Neuron (in vitro differentiated cells): ENCODE results near the gene TEX13B.

Source experiments
- H2AFZ ChIP-seq: one replicate; pipeline ENCODE4 v1.6.1; 2013; ENCODE audit warnings: low read depth, mild to moderate bottlenecking, inconsistent platforms, low read length, moderate library complexity
- H3K27me3 ChIP-seq: one replicate; pipeline ENCODE4 v1.6.1; 2013; ENCODE audit warnings: low read length; ENCODE audit not compliant: insufficient read depth
- H3K36me3 ChIP-seq: one replicate; pipeline ENCODE4 v1.6.1; 2013; ENCODE audit warnings: low read length; ENCODE audit not compliant: insufficient read depth
- H3K4me1 ChIP-seq: one replicate; pipeline ENCODE4 v1.6.1; 2013; ENCODE audit warnings: low read length; ENCODE audit not compliant: insufficient read depth
- H3K4me3 ChIP-seq: 2 replicates; pipeline ENCODE4 v1.5.1; 2013; ENCODE audit warnings: mild to moderate bottlenecking, low read length, moderate library complexity
- H3K9me3 ChIP-seq: one replicate; pipeline ENCODE4 v1.6.1; 2013; ENCODE audit warnings: low read length

TEX13B gene, protein sequence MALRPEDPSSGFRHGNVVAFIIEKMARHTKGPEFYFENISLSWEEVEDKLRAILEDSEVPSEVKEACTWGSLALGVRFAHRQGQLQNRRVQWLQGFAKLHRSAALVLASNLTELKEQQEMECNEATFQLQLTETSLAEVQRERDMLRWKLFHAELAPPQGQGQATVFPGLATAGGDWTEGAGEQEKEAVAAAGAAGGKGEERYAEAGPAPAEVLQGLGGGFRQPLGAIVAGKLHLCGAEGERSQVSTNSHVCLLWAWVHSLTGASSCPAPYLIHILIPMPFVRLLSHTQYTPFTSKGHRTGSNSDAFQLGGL

DNA sequence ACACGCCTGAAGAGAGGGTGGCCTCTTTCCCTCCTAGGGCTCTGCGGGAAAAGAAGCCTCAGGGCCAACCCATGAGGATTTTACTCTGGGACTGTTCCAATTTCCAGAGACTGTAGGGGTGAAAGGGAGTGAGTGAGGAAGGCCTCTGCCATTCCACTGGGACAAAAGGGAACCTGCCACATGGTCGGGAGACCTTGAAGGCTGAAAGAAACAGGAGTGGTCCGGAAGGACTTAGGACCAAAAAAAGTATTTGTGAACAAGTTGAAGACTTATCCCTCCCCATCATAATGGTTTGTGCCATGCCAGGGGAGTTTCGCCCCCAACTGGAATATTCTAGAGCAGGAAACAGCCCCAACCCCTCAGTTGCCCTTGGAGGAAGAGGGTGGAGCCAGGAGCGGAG lies at the start of gene TEX13B:
Gene TEX13B, minus strand, starts transcription at position 15 of the 400 bp plus-strand sequence. CDS start 243 bp downstream, outside the sequence.
- peaks cover 3% of the 10 kb centered on the region for H3K27me3 ChIP-seq
- H2AFZ ChIP-seq = no peak within 1 kb of the TSS
- no peaks in the 10 kb centered on the region for H3K4me1 ChIP-seq
- no peaks in the 10 kb centered on the region for H3K36me3 ChIP-seq
- H3K9me3 ChIP-seq = no peaks in the 10 kb centered on the region
- H3K4me3 ChIP-seq = no peak within 1 kb of the TSS

DNA sequence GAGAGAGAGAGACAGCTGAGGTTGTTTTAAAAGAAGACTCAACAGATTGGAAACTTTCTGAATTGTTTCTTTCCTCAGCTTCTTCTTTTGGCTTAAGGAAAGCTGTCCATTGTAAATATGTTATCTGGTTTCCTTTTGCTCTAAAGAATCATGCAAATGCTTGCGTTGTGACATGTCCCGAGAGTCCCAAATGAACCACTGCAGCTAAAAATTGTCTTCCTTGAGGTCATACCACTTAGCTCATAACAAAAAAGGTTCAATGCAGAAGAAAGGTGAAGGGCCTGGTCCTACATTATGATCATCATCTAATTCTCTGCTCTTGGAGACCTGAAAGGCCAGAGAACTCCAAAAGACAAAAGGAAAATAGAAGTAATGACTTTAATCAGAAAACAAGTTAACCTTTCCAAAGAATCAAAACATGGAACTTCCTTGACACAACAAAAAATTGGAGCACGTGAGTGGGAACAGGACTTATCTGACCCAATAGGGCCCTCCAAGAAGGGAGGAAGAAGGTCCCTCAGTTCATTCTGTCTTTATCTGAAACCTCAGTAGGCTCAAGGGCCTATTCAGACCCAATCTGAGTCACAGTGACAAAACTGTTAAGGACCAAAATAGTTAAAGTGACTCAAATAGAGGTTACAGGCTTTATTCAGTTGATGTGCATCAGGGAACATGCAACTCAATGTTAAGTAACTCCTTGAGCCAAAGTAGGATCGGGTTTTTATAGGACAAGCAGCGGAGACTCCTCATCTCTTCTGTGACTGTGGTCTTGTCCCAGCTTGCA lies 48.0 kb upstream of the TEX13B start:
- H3K36me3 ChIP-seq = no peaks in the 10 kb centered on the region
- H3K4me3 ChIP-seq = no peak overlapping the region
- peaks cover 15% of the 10 kb centered on the region for H3K27me3 ChIP-seq
- H3K9me3 ChIP-seq = no peaks in the 10 kb centered on the region
- H3K4me1 ChIP-seq = no peaks in the 10 kb centered on the region
- H2AFZ ChIP-seq = no peak overlapping the region

DNA sequence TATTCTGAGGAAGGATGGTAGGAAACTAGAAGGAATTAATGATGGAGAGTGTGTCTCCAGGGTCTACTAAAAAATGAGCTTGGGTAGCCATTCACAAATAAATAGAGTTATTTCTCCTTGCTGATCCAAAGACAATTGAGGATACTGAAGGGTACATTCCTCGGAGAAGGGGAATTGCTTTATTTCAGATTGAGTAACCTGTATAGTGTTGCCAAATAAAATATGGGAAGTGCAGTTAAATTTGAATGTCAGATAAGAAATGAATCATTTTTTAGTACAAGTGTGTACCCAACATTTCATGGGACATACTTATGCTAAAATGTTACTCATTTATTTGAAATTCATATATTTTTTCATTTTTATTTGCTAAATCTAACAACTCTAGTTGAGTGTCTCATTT lies 46.7 kb upstream of the TEX13B start:
- Histone ChIP-seq H3K4me3 (no peak overlapping the region), H3K27me3 (peaks cover 15% of the 10 kb centered on the region), H3K4me1 (no peaks in the 10 kb centered on the region), H3K36me3 (no peaks in the 10 kb centered on the region), H3K9me3 (no peaks in the 10 kb centered on the region), H2AFZ (no peak overlapping the region)

DNA sequence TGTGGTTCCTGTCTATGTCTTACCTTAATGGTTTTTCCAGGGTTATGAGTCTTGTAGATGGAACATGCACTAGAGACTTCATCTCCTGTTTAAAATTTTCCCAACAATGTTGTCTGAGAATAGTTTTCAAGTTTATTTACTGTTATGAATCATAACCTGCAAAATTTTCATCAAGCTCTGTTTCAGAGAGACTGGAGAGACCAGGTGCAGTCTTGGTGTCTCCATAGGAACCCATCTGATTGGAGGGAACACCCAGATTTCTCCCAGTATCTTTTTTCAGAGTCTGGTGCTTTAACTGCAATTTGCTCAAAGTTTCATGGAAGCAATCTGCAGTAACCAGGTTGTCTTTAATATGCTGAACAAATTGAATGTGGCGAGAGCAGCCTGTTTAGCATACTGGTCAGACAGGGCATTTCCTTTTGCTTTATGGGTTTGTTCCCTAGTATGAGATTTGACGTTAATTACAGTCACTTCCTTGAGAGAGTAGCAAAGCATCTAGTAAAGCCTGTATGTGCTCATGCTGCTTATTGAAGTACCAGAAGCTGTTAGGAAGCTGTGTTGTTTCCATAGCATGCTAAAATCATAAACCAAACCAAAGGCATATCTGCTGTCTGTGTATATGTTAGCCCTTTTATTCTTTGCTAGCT lies 43.9 kb upstream of the TEX13B start:
- H3K4me1 ChIP-seq = no peaks in the 10 kb centered on the region
- no peak overlapping the region for H2AFZ ChIP-seq
- H3K9me3 ChIP-seq = no peaks in the 10 kb centered on the region
- H3K27me3 ChIP-seq = peaks cover 13% of the 10 kb centered on the region
- H3K4me3 ChIP-seq = no peak overlapping the region
- H3K36me3 ChIP-seq = no peaks in the 10 kb centered on the region

DNA sequence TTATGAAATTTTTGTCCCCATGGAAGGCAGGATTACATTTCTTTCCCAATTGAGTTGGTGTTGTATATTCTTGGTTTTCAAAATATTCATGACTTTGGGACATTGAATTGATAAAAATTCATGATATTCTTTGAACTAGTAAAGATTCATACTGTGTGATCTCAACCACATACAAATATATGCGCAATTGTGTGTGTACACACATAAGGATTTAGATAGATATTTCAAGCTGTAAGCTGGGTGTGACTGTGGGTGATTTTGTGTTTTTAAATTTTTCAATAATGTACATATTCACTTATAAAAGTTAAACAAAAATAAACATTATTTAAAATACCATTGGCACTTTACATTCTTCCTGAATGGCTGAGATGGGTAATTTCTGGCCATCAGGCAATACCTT lies 43.2 kb upstream of the TEX13B start:
- Histone ChIP-seq H3K27me3 (peaks cover 9% of the 10 kb centered on the region), H2AFZ (no peak overlapping the region), H3K4me3 (no peak overlapping the region), H3K4me1 (no peaks in the 10 kb centered on the region), H3K9me3 (no peaks in the 10 kb centered on the region), H3K36me3 (no peaks in the 10 kb centered on the region)

DNA sequence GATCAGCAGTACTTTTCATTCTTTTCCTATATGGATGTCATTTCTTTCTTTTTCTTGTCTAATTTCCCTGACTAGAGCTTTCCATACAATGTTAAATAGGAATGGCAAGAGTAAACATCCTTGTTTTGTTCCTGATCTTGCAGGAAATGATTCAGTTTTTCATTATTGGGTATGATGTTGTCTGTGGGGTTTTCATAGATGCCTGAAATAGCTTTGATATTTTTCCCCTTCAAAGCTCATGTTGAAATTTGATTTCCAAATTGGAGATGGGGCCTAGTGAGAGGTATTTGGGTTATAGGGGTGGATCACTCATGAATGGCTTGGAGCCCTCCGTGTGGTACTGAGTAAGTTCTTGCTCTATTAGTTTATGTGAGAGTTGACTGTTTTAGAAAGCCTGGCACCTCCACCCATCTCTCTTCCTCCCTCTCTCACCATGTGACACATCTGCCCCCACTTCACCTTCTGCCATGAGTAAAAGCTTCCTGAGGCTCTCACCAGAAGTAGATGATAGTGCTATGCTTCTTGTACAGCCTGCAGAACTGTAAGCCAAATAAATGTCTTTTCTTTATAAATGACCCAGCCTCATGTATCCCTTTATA lies 40.4 kb upstream of the TEX13B start:
- H2AFZ ChIP-seq = no peak overlapping the region
- no peaks in the 10 kb centered on the region for H3K9me3 ChIP-seq
- no peaks in the 10 kb centered on the region for H3K36me3 ChIP-seq
- no peak overlapping the region for H3K4me3 ChIP-seq
- H3K4me1 ChIP-seq = no peaks in the 10 kb centered on the region
- H3K27me3 ChIP-seq = no peaks in the 10 kb centered on the region

DNA sequence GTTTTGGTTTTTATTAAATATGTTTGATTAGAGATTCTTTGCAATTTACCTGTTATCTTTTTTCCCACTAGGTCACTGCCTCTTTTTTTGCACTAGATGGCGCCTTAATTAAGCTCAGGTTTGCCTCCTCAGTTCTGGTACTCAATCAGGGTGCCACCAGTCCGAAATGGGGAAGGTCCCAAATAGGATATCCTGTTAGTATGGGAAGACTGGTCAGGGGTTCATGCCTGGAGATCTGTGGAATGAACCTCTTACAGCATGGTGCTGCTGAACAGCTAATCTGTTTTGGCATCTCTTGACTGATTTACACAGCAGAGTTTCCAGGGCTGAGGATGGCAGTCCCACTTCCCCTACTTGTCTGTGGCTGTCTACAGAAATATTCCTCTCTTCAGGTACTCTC lies 38.5 kb upstream of the TEX13B start:
- Histone ChIP-seq H3K4me3 (no peak overlapping the region), H2AFZ (no peak overlapping the region), H3K36me3 (no peaks in the 10 kb centered on the region), H3K9me3 (no peaks in the 10 kb centered on the region), H3K27me3 (no peaks in the 10 kb centered on the region), H3K4me1 (no peaks in the 10 kb centered on the region)

DNA sequence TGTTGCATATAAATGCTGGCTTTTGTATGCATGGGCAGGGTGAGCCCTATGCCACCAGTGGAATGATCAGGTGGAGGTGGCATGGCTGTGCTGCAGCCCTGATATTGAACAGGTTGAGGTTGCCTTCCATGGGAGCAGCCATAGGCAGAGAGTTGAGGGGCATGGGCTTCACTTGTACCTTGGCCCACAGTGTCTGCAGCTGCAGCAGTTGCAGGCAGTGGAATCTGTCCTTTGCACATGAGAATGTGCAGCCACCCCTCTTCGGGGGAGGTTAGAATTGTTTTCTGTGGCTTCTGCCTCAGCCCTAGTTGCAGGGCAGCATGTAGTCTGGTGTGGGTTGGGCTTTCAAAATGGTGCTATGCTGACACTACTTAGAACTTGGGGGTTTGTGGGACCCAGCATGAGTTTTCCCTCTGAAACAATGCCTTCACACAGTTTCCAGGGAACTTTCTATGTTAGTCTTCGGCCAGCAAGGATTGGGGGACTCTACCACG lies 37.3 kb upstream of the TEX13B start:
- H3K36me3 ChIP-seq = no peaks in the 10 kb centered on the region
- no peaks in the 10 kb centered on the region for H3K9me3 ChIP-seq
- no peak overlapping the region for H3K4me3 ChIP-seq
- H2AFZ ChIP-seq = no peak overlapping the region
- H3K4me1 ChIP-seq = no peaks in the 10 kb centered on the region
- no peaks in the 10 kb centered on the region for H3K27me3 ChIP-seq

DNA sequence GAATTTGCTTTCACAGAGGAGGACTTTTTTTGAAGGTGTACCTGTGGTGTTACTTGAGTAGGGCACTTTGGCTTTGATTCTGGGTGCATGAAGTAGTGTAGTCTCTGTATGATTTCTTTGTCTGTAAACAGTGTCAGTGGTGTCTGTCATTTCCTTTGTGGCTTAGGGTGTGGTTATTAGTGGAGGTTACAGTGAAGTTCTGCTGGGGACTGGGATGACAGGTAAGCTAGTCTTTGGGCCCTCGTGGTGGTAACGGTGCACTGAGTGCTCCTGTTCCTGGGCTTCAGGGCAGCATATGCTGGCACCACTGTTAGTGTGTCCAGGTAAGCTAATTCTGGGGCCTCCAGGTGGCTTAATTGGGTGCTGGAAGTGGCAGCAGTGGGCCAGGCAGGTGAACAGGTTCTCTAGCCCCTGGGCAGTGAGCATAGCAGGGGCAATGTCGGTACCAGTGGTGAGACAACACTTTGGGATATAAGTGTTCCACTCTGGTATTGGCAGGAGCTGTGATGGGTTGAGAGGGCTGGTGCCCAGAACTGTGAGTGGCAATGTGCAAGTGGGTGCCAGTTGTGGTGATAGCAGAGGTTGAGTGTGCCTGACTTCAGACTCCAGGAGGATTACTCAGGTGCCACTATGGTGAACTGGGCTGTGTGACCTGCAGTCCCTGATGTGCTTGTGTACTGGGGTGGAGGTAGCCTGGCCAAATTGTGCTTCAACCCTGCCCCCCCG lies 36.6 kb upstream of the TEX13B start:
- H2AFZ ChIP-seq = no peak overlapping the region
- no peak overlapping the region for H3K4me3 ChIP-seq
- H3K4me1 ChIP-seq = no peaks in the 10 kb centered on the region
- no peaks in the 10 kb centered on the region for H3K27me3 ChIP-seq
- H3K36me3 ChIP-seq = no peaks in the 10 kb centered on the region
- no peaks in the 10 kb centered on the region for H3K9me3 ChIP-seq

DNA sequence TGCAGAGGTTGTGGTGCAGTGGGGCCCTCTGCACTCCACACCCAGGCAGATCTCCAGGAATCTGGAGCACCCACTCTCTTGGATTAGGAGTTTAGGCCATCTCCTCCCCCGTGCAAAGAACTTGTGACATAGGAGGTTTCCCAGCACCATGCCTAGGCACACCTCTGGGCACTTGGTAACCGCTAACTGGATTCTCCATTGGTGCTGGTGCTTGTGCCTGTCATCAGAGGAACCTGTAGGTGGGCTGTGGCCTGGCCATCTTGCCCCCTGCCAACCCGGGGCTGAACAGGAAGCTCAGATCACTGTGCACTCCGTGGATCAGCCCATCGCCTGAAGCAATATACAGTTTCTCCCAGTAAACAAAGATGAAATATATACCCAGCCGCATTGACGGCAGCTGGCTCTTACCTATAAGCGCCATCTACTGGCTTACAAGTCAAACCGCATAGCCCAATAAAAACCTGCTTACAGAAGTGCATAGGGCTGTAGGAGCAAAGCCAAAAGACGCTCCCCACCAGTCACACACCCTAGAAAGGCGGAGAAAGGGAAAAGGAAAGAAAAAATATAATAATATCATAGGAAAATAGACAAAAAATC lies 19.1 kb upstream of the TEX13B start:
- H3K4me3 ChIP-seq = no peak overlapping the region
- no peaks in the 10 kb centered on the region for H3K9me3 ChIP-seq
- H3K27me3 ChIP-seq = no peaks in the 10 kb centered on the region
- H2AFZ ChIP-seq = no peak overlapping the region
- no peaks in the 10 kb centered on the region for H3K4me1 ChIP-seq
- H3K36me3 ChIP-seq = no peaks in the 10 kb centered on the region

DNA sequence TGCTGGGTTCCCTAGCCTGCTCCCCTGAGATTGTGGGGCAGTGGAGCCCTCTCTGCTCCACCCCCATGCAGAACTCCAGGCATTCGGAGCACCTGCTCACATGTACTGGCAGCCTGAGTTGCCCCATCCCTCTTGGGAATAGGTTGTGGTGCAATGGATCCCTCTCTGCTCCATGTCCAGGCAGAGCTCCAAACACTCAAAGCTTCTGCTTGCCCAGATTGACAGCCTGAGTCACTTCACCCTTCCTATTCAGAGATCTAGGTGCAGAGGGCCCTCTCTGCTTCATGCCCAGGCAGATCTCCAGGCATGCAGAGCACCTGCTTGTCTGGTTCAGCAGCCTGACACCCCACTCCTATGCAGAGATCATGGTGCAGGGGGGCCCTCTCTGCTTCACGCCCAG lies 18.6 kb upstream of the TEX13B start:
- no peak overlapping the region for H3K4me3 ChIP-seq
- H2AFZ ChIP-seq = no peak overlapping the region
- H3K36me3 ChIP-seq = no peaks in the 10 kb centered on the region
- H3K4me1 ChIP-seq = no peaks in the 10 kb centered on the region
- no peaks in the 10 kb centered on the region for H3K27me3 ChIP-seq
- H3K9me3 ChIP-seq = no peaks in the 10 kb centered on the region

DNA sequence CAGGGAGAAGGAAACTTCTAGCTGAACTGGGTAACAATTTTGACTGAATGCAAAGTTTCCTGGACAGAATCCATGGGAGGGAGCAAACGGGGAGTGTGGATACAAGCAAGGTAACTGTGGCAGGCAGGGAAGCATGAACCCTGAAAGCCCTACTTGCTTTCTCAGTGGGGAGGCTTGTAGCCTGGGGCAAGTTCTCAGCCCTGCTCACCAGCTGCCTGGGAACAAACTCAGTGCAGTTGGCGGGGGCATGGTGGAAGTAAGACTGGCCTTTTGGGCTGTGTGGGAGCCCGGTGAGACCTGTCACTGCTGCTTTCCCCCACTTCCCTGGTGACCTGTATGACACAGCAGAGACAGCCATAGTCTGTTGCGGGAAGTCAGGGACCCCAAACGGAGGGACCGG lies 14.0 kb upstream of the TEX13B start:
- no peak overlapping the region for H3K4me3 ChIP-seq
- H3K9me3 ChIP-seq = no peaks in the 10 kb centered on the region
- H3K4me1 ChIP-seq = no peaks in the 10 kb centered on the region
- H3K27me3 ChIP-seq = peaks cover 4% of the 10 kb centered on the region
- no peaks in the 10 kb centered on the region for H3K36me3 ChIP-seq
- H2AFZ ChIP-seq = no peak overlapping the region
